ENCODE results near the gene ZNF79. TPM values are rescaled to one million over a fixed set of nuclear protein-coding genes. Genes with fewer than 3 reads are reported as not detected.
A peak's percentile ranks its signal among the peaks of the same experiment; 100 is the strongest.

ZNF79 gene
- total RNA-seq, 1 donor = 9.7 TPM

DNA sequence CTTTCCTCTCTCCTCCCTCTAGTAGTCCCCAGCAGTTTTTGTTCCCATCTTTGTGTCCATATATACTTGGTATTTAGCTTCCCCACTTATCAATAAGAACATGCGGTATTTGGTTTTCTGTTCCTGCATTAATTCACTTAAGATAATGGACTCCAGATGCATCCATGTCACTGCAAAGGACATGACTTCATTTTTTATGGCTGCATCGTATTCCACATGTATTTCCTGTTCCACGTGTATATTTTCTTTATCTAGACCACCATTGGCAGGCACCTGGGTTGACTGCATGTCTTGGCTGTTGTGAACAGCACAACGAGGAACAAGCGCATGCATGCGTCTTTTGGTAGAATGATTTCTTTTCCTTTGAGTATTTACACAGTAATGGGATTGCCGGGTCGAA, 6.2 kb downstream of the ZNF79 start:
- Histone ChIP-seq H3K4me3 (ENCODE audit: low read length) (no peak overlapping the region), H3K27me3 (ENCODE audit: insufficient read depth, low read length) (no peaks in the 10 kb centered on the region), H3K4me1 (ENCODE audit: insufficient read depth, low read length) (peaks cover 8% of the 10 kb centered on the region), H3K9me3 (ENCODE audit: low read depth, low read length) (no peaks in the 10 kb centered on the region)

GRCh38 chr9:127437497-127438264, 13.5 kb downstream of the ZNF79 start:
- Histone ChIP-seq H3K27me3 (ENCODE audit: insufficient read depth, low read length) (no peaks in the 10 kb centered on the region), H3K4me3 (ENCODE audit: low read length) (no peak overlapping the region), H3K9me3 (ENCODE audit: low read depth, low read length) (no peaks in the 10 kb centered on the region), H3K4me1 (ENCODE audit: insufficient read depth, low read length) (peaks cover 4% of the 10 kb centered on the region)

DNA sequence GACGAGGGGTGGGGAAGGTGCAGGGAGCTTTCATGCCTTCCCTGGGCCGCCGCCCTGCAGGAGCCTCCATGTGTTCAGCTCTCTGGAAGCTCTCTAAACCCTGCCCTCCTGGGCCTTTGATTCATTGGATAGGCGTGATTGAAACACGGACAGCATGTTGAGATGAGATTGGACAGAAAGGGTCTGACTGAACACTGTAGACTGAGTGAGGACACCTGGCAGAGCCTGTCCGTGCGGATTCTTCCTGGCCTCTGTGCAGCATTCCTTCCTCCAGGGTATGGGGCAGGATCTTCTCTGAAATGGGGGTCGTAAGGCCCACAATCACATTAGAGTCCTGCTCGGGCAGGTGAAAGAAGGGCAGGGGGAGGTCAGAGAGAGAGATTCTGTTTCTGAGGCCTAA, 14.2 kb downstream of the ZNF79 start:
- no peaks in the 10 kb centered on the region for H3K9me3 ChIP-seq (ENCODE audit: low read depth, low read length)
- H3K27me3 ChIP-seq (ENCODE audit: insufficient read depth, low read length) = no peaks in the 10 kb centered on the region
- H3K4me3 ChIP-seq (ENCODE audit: low read length) = no peak overlapping the region
- H3K4me1 ChIP-seq (ENCODE audit: insufficient read depth, low read length) = peaks cover 4% of the 10 kb centered on the region

DNA sequence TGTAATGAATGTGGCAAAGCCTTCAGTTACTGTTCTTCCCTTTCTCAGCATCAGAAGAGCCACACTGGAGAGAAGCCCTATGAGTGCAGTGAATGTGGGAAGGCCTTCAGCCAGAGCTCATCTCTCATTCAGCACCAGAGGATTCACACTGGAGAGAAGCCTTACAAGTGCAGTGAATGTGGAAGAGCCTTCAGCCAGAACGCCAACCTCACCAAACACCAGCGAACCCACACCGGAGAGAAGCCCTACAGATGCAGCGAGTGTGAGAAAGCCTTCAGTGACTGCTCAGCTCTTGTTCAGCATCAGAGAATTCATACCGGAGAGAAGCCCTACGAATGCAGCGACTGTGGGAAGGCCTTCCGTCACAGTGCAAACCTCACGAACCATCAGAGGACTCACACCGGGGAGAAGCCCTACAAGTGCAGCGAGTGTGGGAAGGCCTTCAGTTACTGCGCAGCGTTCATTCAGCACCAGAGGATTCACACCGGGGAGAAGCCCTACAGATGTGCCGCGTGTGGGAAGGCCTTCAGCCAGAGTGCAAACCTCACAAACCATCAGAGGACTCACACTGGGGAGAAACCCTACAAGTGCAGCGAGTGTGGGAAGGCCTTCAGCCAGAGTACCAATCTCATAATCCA, 20.2 kb downstream of the ZNF79 start:
- H3K4me3 ChIP-seq (ENCODE audit: low read length) = no peak overlapping the region
- H3K27me3 ChIP-seq (ENCODE audit: insufficient read depth, low read length) = no peaks in the 10 kb centered on the region
- no peaks in the 10 kb centered on the region for H3K9me3 ChIP-seq (ENCODE audit: low read depth, low read length)
- peaks cover 15% of the 10 kb centered on the region for H3K4me1 ChIP-seq (ENCODE audit: insufficient read depth, low read length)

DNA sequence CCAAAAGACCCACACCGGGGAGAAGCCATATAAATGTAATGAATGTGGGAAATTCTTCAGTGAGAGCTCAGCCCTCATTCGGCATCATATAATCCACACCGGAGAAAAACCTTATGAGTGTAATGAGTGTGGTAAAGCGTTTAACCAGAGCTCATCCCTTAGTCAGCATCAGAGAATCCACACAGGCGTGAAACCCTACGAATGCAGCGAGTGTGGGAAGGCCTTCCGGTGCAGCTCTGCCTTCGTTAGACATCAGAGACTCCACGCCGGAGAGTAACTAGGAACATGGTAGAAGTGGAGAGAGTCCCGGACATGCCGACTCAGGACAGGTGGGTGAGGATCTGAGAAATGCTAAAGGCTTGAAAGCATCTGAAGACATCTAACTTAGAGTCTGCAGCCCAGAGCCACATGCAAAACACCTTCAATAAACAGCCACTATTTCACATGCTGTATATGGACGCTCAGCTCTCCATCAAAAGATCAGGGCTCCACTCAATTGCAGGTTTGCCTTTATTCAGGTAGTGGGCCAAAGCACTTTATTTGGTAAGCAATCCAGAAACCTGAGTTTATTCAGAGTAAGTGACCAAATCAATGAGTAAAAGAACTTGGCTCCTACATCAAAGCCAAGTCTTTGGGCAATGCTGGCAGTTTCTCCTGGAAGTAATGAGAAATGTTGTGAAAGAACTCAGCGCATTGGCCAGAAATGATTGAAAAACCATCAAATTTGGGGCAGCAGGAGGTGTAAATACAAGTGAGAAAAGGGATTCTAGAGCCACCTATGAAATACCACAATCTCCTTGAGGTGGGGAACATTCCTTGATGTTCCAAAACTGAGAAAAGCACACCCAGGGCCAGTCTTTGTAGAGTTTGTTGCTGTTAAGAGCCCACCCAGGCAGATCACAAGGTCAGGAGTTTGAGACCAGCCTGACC, 21.0 kb downstream of the ZNF79 start:
- H3K9me3 ChIP-seq (ENCODE audit: low read depth, low read length) = no peaks in the 10 kb centered on the region
- no peaks in the 10 kb centered on the region for H3K27me3 ChIP-seq (ENCODE audit: insufficient read depth, low read length)
- no peak overlapping the region for H3K4me3 ChIP-seq (ENCODE audit: low read length)
- H3K4me1 ChIP-seq (ENCODE audit: insufficient read depth, low read length) = peaks cover 23% of the 10 kb centered on the region

- H3K4me1 ChIP-seq (ENCODE audit: insufficient read depth, low read length) = peaks cover 27% of the 10 kb centered on the region
- no peak overlapping the region for H3K4me3 ChIP-seq (ENCODE audit: low read length)
- no peaks in the 10 kb centered on the region for H3K27me3 ChIP-seq (ENCODE audit: insufficient read depth, low read length)
- no peaks in the 10 kb centered on the region for H3K9me3 ChIP-seq (ENCODE audit: low read depth, low read length)
Observed at GRCh38 chr9:127445851-127446712, 21.9 kb downstream of the ZNF79 start.

GRCh38 chr9:127446713-127447415, 22.7 kb downstream of the ZNF79 start:
- no peak overlapping the region for H3K4me3 ChIP-seq (ENCODE audit: low read length)
- H3K4me1 ChIP-seq (ENCODE audit: insufficient read depth, low read length) = peaks cover 27% of the 10 kb centered on the region
- no peaks in the 10 kb centered on the region for H3K9me3 ChIP-seq (ENCODE audit: low read depth, low read length)
- H3K27me3 ChIP-seq (ENCODE audit: insufficient read depth, low read length) = no peaks in the 10 kb centered on the region

DNA sequence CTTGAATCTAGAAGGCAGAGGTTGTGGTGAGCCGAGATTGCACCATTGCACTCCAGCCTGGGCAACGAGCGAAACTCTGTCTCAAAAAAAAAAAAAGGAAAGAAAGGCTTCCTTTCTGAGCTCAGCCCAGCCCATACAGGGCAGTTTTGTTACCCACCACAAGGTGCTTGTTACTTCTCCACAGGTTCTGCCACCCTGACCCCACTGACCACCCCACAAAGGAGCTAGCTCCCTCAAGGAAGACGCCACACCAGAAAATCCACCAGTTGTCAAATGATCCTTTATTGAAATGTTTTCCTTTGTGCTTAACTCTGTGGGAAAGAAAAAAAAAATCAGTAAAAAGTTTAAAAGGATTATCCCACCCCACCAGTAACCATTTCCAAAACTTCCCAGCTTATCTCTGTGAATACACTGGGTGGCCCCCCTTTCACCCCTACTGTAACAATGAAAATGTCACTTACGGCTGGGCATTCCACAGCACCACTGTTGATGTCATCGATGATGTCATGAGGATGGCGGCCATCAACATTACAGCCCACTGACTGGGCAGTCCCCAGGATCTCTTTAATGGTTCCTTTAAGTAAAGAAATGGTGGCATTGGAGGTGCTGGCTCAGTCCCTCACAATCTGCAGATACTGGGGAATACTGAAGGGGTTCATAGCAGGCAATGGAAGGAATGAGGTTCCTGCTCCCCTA, 23.4 kb downstream of the ZNF79 start:
- Histone ChIP-seq H3K4me1 (ENCODE audit: insufficient read depth, low read length) (peaks cover 34% of the 10 kb centered on the region), H3K9me3 (ENCODE audit: low read depth, low read length) (no peaks in the 10 kb centered on the region), H3K27me3 (ENCODE audit: insufficient read depth, low read length) (no peaks in the 10 kb centered on the region), H3K4me3 (ENCODE audit: low read length) (no peak overlapping the region)

DNA sequence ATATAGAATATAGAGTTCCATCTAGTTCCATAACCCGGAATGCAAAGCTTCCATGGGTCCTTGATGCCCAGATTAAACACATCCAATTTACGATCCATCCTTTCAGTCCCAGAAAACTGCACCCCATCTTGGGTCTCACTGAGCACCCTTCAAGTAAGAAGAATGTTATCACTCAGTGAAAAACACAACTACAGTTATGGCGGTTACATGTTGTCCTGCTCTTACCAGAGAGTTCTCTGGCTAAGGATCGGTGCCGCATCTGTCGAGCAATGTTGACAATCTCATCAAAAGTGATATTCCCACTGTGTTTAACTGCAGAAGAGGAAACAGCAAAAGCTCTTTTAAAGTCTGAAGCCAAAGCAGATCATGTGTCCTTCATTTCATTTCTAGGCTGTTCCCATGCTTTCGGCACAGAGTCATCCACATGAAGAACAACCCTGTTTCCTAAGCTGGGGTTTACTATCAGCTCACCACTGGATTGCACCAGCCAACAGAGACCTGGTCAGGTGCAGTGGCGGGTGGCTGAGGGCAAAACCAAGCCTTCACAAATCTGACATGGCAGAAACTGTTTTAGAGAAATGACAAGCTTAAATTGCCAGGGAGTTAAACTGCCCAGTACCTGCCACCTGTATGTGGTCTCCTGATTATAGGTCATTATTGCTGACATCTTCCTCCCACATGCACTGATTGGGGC, 24.1 kb downstream of the ZNF79 start:
- Histone ChIP-seq H3K4me1 (ENCODE audit: insufficient read depth, low read length) (peaks cover 37% of the 10 kb centered on the region), H3K27me3 (ENCODE audit: insufficient read depth, low read length) (no peaks in the 10 kb centered on the region), H3K4me3 (ENCODE audit: low read length) (no peak overlapping the region), H3K9me3 (ENCODE audit: low read depth, low read length) (no peaks in the 10 kb centered on the region)

DNA sequence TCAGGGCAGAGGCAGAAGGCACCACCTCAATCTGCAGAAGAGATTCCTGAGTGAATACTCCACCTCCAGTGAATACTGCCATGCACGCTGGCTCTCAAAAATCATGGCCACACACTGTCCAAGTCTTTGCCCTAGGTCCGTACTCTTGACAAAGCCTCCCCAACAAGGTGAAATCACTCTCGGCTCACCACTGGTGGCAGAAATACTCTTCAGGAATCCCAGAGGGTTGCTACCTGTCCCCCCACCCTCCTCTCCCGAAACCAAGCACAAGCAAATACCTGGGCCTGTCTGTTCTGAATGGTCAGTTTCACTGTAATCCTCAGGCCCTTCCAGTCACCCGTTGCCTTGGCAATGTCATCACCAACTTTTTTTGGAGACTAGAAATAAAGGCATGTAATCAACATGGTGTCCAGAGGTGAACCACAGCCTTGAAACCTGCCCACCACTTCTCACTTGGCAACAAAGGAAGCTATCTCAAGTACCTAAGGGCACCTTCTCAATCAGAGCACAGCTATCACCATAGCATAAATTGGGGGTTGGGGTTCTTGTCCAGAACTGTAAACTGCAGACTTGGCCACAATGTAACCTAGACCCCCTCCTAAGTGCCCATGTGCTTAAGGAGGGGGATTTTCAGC, 25.3 kb downstream of the ZNF79 start:
- peaks cover 39% of the 10 kb centered on the region for H3K4me1 ChIP-seq (ENCODE audit: insufficient read depth, low read length)
- H3K27me3 ChIP-seq (ENCODE audit: insufficient read depth, low read length) = no peaks in the 10 kb centered on the region
- H3K4me3 ChIP-seq (ENCODE audit: low read length) = no peak overlapping the region
- no peaks in the 10 kb centered on the region for H3K9me3 ChIP-seq (ENCODE audit: low read depth, low read length)

GRCh38 chr9:127450243-127450760, 26.1 kb downstream of the ZNF79 start:
- Histone ChIP-seq H3K4me3 (ENCODE audit: low read length) (peak overlapping the region; percentile 95), H3K27me3 (ENCODE audit: insufficient read depth, low read length) (no peaks in the 10 kb centered on the region), H3K9me3 (ENCODE audit: low read depth, low read length) (no peaks in the 10 kb centered on the region), H3K4me1 (ENCODE audit: insufficient read depth, low read length) (peaks cover 47% of the 10 kb centered on the region)

DNA sequence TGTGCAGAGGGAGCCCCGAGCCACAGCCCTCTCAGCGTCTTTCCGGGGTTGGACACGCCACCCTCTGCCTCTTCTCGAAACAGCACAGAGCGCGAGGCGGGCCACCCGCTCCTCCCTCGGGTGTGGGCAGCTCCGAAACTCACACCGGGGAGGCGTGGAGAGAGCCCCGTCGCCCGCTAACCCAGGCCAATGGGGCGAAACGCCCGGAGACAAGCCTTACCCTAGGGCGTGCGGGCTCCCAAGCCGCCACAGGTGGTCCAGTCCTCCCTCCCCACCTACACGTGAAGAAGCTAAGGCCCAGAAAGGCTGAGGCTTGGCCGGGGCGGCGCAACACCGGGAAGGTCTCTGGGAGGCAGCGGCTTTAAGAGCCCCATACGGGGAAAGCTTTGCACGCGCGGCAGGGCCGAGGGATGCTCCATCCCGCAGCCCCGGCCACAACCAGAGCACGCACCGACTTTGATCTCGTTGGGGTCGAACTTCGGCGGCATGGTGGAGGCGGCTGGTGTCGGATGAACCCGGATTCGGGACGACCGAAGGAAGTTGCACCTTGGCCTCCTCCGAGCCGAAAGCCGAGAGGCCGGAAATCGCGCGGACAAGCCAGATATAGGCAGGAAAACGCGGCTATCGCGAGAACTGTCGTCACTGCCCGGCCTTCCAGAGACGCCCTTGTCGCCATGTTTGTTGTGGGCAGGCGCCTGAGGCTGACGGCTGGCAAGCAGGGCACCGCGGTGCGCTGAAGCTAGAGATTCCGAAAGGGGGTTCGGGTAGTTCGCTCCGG, 26.8 kb downstream of the ZNF79 start, which contains the start of the genes LRSAM1 and RPL12:
Gene LRSAM1 (plus strand): TSS at position 681 of the 778 bp plus-strand sequence. CDS start 3,018 bp downstream, outside the sequence.
Gene RPL12 (minus strand): TSS at position 577 of the 778 bp plus-strand sequence. CDS start 89 bp downstream, at position 488.
- Histone ChIP-seq H3K4me1 (ENCODE audit: insufficient read depth, low read length) (peaks cover 54% of the 10 kb centered on the region), H3K27me3 (ENCODE audit: insufficient read depth, low read length) (no peaks in the 10 kb centered on the region), H3K9me3 (ENCODE audit: low read depth, low read length) (no peaks in the 10 kb centered on the region), H3K4me3 (ENCODE audit: low read length) (peak within 1 kb of the TSS; percentile 95)
